Caki2 (cell line): Measurements from ENCODE around the gene ATP10A. TPM values are rescaled to one million over a fixed set of nuclear protein-coding genes. Genes with fewer than 3 reads are reported as not detected.

ENCODE experiments used
- DNase-seq: peaks from one replicate; pipeline ENCODE4 v3.0.0-alpha.2; 2015; ENCODE audit warnings: low read depth
- in situ Hi-C: cut with HindIII; loops from 2 replicates; pipeline ENCODE4 v1.10.0; 2016; ENCODE audit warnings: low sequenced_read_pairs, low pct_unique_long_range_greater_than_20kb, mixed read lengths
- total RNA-seq: library from RNA; depleted of rRNA; stranded (reverse); fragments of >200 nt; shearing (Covaris generic); gene quantifications from 2 replicates; pipeline ENCODE4 v1.2.3, GENCODE V29; 2014; ENCODE audit warnings: low replicate concordance

Gene ATP10A
- total RNA-seq, 1 experiment from 2014 or later: 2.9 TPM

DNA sequence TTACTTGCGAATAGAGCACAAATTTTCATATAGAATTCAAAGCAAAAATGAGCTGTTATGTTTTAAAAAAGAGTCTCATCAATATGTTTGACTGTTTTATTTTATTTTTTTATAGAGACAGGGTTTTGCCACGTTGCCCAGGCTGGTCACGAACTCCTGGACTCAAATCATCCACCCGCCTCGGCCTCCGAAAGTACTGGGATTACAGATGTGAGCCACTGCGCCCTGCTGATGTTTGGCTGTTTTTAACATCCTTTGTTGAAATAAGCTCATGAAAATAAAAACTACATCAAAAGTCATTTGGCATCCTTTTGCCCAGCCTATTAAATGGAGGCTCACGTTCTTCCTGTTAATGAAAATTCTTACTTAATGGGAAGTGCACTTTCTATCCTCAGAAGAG is 154.7 kb downstream of the ATP10A start:
- in situ Hi-C loops: no loop called here
- no peak for DNase-seq

DNA sequence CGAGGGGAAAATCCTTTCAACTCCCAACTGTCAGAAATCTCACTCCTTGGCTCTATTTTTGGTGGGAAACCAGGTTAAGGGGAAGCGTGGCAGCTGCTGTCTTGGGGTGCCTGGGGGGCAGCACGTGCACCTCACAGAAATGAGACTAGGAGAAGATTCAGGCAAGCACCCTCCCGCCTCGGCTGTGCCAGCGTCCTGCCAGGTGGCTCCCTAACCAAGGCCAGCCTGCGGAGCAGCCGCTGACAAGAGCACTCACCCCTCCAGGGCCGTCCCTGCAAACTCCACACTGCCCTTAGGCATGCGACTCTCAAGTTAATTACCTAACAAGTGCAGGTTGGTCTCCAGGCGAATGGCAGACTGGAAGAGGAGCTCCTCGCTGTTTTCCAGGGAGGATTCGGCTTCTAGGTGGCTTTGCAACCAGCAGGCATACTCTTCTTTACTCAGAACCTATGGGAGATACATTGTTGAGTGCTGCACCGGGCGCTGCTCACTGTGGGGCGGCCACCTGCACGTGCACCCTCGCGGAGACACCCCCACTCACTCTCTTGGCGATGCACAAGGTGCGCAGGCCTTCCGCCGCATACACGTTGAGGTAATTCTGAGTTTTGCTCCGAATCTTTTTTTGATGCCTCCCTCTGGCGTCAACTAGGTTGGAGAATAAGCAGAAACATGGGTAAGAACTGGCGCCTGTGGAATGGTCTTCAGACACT is 155.3 kb downstream of the ATP10A start:
- in situ Hi-C loops: no loop called here

DNA sequence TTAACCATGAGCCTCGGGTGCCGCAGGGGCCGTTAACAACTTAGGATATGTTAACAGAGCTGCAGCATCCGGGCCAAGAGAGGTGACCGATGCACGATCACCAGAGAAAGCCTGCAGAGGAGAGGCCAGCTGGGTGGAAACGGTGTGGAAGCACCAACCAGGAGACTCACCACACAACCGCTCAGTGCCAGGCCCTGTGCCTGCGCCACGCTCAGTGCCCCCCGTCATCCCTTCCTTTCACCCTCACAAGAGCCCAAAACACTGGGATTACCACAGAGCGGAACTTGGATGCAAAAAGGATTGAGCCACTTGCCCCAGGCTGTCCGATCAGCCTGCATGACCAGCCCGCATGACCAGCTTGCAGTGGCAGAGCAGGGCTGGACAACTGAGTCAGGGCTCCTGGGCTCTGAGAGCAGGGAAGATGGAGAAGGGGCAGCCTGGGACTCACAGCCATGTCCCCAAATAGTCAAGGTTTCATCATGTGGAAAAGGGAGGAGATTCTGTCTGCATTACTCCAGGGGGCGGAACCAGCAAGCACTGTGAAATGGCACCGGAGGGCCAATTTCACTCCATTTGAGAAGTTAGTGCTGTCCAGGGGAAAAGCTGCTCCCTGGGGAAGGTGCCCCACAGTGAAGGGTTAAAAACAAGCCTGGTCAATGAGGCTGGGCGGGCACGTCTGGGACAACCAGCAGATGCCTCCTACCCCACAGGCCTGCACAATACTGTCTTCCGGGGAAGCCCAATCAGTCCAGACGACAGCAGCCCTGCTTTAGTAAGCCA is 156.8 kb downstream of the ATP10A start:
- in situ Hi-C loops: no loop called here
- DNase-seq: no peak

More for the DNA sequence above, 155.3 kb downstream of the ATP10A start:
- no peak for DNase-seq

DNA sequence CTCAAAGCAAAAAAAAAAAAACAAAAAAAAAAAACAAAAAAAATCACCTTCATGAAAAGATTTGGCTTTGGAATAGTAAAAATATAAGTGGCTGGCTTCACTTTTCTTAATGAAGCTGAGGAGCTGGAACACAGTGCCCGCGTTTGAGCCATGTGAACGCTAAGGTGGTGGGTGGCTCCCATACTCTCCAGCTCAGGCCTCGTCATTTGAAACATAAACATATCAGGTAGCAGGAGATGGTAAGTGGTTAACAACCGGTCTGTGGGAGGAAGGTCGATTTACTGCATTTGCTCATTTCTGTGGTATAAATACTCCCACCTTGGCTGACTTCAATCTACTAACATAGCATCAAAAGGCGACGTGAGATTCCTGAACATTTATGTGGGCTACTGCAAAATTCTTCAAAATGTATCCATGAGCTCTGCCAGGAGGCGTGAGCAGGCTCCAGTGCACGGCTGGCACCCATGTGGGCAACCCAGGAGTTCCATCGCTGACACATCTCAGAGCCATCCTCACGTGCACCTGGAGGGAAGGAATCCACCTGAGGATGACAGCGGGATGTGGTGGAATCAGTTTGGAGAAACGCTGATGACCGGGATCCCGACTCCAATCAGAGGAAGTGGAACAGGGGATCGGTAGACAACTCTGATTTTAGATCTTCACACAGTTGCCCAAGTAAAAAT is 157.6 kb downstream of the ATP10A start:
- in situ Hi-C loops: no loop called here
- DNase-seq: no peak

DNA sequence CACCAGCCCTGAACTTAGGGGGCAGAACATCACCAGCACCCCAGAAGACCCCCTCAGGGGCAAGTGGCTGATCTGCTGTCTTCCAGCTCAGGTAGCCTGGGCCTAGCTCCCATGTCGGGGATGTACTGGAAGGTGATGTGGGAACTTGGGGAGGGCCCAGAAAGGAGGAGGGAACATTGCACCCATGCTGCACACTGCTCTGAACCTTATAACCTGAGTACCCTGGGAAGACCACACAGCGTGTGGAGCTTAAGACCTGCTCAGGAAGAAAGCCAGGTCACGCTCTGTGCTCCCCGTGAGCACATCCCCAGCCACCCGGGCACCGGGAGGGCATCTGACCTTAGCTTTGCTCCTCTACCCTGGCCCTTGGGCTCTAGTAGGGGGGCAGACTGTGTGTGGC is 159.4 kb downstream of the ATP10A start:
- in situ Hi-C loops: no loop called here
- DNase-seq: no peak

DNA sequence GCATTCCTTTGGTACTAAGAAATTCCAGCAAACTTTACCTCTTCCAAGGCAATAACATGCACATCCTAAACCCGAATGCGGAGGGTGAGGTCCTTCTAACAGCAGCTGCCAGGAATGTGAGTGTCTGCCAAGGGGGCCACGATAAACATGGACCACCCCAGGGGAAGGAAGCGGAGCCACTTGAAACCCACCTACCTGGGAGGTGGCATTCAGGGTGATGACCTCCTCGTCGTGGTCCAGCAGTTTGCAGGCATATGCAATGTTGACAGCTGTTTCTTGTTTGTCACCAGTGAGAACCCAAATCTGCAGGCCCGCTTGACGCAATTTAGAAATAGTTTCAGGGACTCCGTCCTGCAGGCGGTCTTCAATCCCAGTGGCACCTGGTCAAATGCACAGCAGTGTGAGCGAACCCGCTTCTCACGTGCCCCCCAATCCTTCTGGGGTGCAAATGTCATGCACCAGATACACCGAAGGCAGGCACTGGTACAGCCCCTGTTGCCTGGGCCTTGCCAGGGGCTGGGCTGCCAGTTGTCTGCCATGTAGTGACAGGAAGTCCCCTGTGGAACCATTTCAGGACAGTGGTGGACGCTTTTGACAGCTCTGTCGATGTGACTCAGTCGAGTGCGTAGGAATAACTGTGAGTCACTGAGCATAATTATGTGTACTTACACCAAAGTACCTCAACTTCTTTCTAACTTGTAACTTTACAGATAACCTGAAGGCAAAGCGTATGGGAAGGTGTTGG is 161.2 kb downstream of the ATP10A start:
- in situ Hi-C loops: no loop called here
- no peak for DNase-seq

DNA sequence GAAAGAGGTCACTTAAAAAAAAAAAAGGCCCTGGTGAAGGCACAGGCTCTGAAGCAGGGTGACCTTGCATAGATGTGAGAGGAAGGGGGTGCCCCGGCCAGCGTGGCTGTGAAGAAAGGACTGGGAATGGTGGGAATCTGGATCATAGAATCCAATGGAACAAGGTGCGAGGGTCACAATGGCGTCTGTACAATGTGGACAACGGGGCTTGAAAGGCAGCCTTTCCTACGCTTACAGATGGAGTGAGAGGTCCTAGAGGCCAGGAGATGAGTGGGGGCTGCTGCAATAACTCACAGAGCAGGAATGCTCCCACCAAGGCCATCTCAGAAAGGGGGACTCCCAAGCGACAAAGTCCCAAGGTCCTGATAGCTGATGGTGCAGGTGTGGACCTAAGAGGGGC is 162.2 kb downstream of the ATP10A start:
- DNase-seq: no peak
- in situ Hi-C loops: no loop called here

DNA sequence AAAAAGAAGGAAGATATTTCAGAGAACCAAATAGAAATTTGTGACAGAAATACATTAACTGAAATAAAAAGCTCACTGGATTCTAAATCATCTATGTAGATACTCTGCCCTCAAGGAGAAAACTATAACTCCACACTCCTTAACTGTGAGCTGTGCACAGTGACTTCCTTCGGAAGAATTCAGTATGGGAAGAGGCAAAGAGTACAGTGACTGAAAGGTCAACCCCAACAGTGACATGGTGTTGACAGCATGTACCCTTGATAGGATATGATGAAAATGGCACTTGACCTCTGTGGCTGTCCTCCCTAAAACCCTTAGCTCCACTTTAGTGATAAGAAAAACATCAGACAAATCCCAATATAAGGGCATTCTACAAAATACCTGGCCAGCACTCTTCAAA is 165.5 kb downstream of the ATP10A start:
- in situ Hi-C loops: no loop called here
- DNase-seq: no peak

DNA sequence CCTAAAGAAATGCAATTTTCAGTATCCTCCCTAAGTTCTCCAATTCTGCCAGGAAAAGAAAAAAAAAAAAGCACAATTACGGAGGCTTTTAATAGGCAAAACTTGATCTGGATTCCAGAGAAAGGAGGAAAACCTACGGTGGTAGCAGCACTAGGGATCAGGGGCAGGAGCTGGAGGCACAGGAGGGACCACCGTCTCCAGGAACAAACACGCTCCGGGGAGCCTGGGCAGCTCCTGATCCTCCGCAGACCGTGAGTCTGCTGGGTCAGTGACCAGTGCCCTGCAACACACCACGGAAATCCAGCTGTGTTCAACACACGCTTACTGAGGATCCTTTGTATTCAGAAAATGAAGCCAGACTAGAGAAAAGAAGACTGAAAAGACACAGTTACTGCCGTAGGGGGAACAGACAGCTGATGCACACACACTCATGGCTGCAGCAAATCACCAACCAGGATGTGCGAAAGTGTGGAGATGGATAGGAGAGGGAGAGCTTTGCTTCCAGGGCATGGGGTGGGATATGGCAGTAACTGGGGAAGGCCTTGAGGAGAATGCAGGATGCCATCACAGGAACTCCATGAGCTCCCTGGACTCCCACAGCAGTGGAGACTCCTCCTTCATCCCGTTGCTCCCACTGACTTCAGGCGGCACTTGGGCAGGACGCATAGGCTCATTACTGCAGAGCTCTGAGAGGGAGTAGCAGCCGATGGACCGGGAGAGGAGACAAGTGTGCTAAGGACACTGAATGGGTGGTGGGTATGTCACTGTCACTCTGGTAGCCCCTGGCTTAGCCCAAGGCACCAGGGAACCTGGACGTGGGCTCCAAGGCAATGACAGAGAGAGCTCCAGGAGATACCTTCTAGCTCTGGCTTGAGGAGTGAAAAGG is 167.0 kb downstream of the ATP10A start:
- in situ Hi-C loops: no loop called here
- no peak for DNase-seq

DNA sequence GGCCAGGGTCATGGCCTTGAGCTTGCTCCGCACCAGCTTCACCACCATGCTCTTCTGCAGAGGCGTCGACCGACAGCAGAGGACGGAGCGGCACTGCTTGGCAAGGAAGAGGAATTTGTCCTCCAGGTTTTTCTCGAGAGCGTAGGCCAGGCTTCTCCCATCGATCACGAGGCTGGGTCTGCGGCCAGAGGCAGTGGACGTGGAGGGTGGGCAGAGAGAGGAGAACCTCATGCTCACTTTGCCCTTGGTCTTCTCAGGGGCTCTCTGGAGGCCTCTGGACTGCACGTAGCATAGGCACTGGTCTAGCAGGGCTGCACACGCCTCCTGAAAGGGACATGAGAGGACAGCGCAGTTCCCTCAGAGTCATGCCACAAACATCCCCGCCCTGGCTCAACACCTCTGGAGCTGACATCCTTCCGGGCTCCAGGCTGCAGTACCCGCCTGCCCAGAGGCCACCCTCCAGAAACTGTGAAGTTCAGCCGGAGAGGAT is 168.3 kb downstream of the ATP10A start:
- no peak for DNase-seq
- in situ Hi-C loops: no loop called here

DNA sequence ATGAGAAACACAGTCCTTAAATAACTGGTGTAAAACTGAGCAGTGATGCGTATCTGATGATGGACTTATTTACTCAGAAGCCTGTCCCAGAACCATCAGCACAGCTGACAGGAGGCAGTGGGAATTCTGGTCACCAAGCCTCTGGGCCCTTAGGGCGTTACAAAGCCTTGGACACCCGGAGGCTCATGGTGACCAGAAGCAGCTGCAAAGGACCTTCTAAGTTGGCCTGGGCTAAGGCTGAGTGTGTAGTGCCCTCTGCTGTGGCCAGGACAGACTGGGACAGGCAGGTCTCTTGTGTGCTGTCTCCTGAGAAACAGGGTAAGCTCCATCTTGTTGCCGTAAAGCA is 168.9 kb downstream of the ATP10A start:
- in situ Hi-C loops: no loop called here
- peak; percentile 12 for DNase-seq

DNA sequence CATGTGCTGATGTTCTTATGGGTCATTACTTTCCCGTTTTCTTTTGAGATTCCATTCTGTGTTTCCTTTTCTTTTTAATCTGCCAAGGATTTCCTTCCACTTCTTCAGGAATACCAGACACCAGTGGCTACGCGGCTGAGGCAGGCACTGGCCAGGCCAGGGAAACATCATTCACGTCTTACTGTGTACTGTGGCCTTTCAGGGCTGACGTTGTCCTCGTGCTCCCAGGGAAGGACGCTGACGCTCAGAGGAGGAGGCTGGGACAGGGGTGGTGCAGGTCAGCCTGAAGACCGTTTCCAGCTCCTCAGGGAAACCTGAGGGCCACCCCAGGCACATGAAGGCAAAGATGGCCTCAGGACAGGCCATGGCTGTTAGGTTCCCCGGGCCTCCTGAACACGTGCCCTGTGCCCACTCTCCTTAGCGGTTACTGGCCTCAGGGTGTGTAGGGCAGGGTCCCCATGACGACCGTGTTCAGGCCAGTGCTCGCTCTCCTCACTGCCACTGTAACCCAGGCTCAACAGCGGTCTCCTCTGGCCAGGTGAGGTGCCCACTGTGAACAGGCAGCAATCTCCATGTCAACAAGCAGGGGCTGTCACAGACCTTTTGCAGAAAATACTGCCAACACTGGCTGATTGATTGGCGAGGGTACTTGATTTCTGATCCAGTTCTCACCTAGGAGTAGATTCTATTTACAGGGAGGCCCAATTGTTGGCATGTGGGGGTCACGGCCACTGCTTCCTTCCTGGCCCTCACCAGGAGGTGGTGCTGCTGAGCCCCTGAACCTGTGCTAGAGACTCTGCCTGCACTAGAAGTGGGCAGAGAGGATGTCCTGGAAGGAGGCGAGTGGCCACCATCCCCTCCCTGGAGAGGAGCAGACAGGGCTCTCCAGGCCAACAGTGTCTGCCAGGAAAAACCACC is 169.5 kb downstream of the ATP10A start:
- DNase-seq: no peak
- in situ Hi-C loops: no loop called here

DNA sequence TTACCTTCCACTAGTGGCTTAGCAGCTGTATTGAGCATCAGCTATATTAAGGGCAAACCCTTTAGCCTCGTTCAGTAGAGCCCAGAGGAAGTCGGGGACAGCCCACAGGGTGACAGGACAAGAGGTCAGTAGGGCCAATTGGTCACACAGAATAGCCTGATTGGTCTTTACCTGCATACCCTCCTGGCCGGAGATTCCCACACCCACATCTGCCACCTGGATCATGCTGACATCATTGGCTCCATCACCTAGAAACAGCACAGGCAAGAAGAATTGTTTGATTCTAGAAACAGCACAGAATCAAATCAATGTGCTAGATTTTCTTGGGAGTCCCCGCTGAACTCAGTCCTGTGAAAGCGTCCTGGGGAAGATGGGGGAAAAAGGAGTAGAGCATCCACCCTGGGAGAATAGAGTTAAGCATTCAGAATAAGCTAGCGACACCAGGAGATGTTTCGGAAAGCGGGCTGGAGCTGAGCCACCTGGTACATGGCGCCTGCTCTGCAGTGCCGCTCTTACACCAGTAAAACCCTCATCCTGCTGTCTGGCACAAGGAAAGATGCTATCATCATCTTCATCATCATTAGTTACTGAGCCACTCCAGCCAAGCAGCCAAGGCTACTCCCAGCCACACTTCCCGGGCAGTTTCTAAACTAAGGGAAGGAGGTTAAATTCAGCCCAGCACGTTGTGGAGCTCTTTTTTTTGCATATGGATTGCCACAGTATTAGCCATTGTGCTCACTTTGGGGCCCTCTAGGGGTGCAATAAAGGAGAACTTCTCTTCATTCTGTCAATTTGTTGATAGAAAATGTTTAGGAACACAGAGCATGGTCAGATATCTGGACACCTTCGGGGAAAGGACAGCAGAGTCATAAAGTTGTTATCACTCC is 171.3 kb downstream of the ATP10A start:
- in situ Hi-C loops: no loop called here
- no peak for DNase-seq

DNA sequence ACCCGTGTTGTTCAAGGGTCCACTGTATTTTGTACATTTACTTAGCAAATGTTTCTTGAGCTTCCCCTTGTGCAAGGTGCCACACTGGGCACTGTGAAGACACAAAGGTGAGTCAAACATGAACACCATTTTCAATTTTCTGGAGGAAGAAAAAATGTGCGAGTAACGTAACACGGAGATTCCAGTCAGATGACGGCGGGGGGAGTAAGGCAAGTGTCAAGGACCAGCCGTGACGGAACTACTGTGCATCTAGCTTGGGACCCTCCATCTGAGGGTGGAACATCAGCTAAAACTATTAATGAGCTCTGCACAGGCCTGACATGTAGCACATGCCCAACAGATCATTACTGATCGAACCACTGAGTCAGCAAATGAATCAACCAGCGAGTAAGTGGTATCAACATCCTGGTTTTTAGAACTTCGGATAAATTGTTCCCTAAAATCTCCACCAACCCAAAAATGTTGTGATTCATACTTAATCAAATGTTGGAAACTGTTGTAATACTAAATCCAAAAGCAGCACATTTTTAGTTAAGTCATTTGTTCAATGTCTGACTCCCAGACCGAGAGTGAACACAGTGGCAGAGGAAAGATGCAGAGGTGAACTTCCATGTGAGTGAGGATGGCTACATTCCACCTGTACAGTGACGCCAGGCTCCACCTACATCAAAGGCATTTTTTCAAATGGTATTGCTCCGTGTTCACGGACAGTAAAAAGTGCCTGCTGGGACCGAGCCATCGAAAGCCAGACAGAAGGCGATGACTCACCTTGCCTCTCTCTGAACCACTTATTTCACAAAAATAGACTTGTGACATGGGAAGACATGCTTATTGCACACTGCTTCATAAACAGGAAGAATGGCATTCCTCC is 172.2 kb downstream of the ATP10A start:
- in situ Hi-C loops: no loop called here
- DNase-seq: no peak

DNA sequence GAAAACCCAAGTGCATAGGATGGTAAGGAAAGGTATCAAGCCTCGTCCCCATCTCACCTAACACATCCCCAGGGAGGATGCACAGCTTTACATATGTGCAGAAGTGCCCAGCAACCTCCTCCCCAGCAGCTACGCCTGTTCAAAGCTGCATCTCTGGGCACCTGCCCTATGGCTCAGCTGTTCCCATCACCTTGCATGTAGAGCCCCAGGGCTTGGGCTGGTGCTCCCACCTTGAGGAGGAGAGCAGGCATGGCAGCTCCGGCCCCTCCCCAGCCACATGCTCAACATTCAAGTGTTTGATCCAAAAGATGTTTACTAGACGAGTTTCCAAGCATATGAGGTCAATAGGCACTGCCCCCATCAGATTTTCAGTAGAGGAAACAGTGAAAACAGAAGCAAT is 173.5 kb downstream of the ATP10A start:
- in situ Hi-C loops: no loop called here
- DNase-seq: no peak
